ENCODE measurements around the gene HEYL. TPM values are rescaled to one million over a fixed set of nuclear protein-coding genes. Genes with fewer than 3 reads are reported as not detected.

The HEYL gene
- total RNA-seq, 4 donors from 2014 or later = 0.78 to 3.3 (median 2.4) TPM

GRCh38 chr1:39681294-39681693 lies 41.9 kb upstream of the HEYL start:
- Histone ChIP-seq H3K4me1 (peaks cover 5 to 12% of the 10 kb centered on the region in 2 donors), H3K27me3 (peaks cover 0 to 15% (median 14%) of the 10 kb centered on the region in 3 donors), H3K27ac (no peak overlapping the region), H3K36me3 (no peaks in the 10 kb centered on the region), H3K9me3 (no peaks in the 10 kb centered on the region), H3K4me3 (no peak overlapping the region)
- in situ Hi-C loops (cut with MboI; ENCODE audit: low sequenced_read_pairs in 4 of 4) (no loop called here), intact Hi-C loops (cut with DNase I; ENCODE audit: low total_unique reads) (no loop called here)
- DNase-seq (no peak), ATAC-seq (no peak)
- TF ChIP-seq POLR2A (IDR thresholded peaks at IDR 0.05) (no peak), CTCF (IDR thresholded peaks at IDR 0.05 in 4 of 5, conservative IDR thresholded peaks at IDR 0.05 in 1 of 5) (no peak)

GRCh38 chr1:39680751-39681150 lies 41.3 kb upstream of the HEYL start:
- intact Hi-C loops (cut with DNase I; ENCODE audit: low total_unique reads) (no loop called here), in situ Hi-C loops (cut with MboI; ENCODE audit: low sequenced_read_pairs in 4 of 4) (no loop called here)
- H3K9me3 ChIP-seq = no peaks in the 10 kb centered on the region
- ATAC-seq (no peak), DNase-seq (no peak)
- TF ChIP-seq CTCF (IDR thresholded peaks at IDR 0.05 in 4 of 5, conservative IDR thresholded peaks at IDR 0.05 in 1 of 5) (no peak), POLR2A (IDR thresholded peaks at IDR 0.05) (no peak)
- H3K27me3 ChIP-seq = peaks cover 0 to 15% (median 14%) of the 10 kb centered on the region in 3 donors
- H3K27ac ChIP-seq = no peak overlapping the region
- H3K36me3 ChIP-seq = no peaks in the 10 kb centered on the region
- no peak overlapping the region for H3K4me3 ChIP-seq
- H3K4me1 ChIP-seq = peaks cover 6 to 12% of the 10 kb centered on the region in 2 donors

- Histone ChIP-seq H3K4me3 (no peak overlapping the region), H3K4me1 (peaks cover 9 to 19% of the 10 kb centered on the region in 2 donors), H3K27ac (no peak overlapping the region), H3K36me3 (no peaks in the 10 kb centered on the region), H3K27me3 (peaks cover 0 to 15% (median 10%) of the 10 kb centered on the region in 3 donors), H3K9me3 (no peaks in the 10 kb centered on the region)
- DNase-seq (no peak), ATAC-seq (no peak)
- in situ Hi-C loops (cut with MboI; ENCODE audit: low sequenced_read_pairs in 4 of 4) = no loop called here
- TF ChIP-seq CTCF (IDR thresholded peaks at IDR 0.05 in 4 of 5, conservative IDR thresholded peaks at IDR 0.05 in 1 of 5) = no peak
- no peak for TF ChIP-seq POLR2A (IDR thresholded peaks at IDR 0.05)
- intact Hi-C loops (cut with DNase I; ENCODE audit: low total_unique reads) = no loop called here
These were observed 40.4 kb upstream of the HEYL start for GRCh38 chr1:39679821-39680220.

DNA sequence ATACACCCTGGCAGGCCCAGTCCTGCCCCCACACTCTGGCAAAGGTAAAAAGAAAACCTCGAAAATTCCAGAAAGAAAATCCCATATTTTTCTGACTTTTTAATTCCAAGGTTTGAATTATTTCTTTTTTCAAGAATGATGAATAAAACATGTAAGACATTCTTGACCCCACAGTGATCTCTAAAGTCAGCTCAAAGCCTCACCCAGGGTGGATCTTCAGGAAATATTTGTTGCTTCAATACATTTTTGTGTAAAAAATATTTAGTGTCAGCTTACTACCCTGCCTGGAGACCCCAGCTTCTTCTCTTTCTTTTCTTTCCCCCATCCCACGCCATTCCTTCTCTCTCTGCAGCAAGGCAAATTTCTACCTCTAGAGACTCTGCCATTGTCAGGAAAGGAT lies 39.4 kb upstream of the HEYL start:
- Histone ChIP-seq H3K36me3 (no peaks in the 10 kb centered on the region), H3K4me3 (no peak overlapping the region), H3K9me3 (no peaks in the 10 kb centered on the region), H3K27ac (no peak overlapping the region), H3K4me1 (peaks cover 9 to 23% of the 10 kb centered on the region in 2 donors), H3K27me3 (peaks cover 0 to 8% (median 6%) of the 10 kb centered on the region in 3 donors)
- no peak for DNase-seq
- ATAC-seq = no peak
- in situ Hi-C loops (cut with MboI; ENCODE audit: low sequenced_read_pairs in 4 of 4) = no loop called here
- TF ChIP-seq CTCF (IDR thresholded peaks at IDR 0.05 in 4 of 5, conservative IDR thresholded peaks at IDR 0.05 in 1 of 5) (no peak), POLR2A (IDR thresholded peaks at IDR 0.05) (no peak)
- intact Hi-C loops (cut with DNase I; ENCODE audit: low total_unique reads) = no loop called here

- Histone ChIP-seq H3K9me3 (no peaks in the 10 kb centered on the region), H3K36me3 (no peaks in the 10 kb centered on the region), H3K27me3 (no peaks in the 10 kb centered on the region), H3K4me1 (peaks cover 15 to 31% of the 10 kb centered on the region in 2 donors), H3K27ac (peak overlapping the region; percentile 74 to 97 (median 86)), H3K4me3 (no peak overlapping the region)
- intact Hi-C loops (cut with DNase I; ENCODE audit: low total_unique reads) (loop anchor here (1.0 kb wide), 1 partner anchor 14 kb away; the partner anchor contains the start of gene HPCAL4), in situ Hi-C loops (cut with MboI; ENCODE audit: low sequenced_read_pairs in 4 of 4) (no loop called here)
- ATAC-seq (no peak), DNase-seq (no peak)
- TF ChIP-seq POLR2A (IDR thresholded peaks at IDR 0.05) = no peak
- TF ChIP-seq CTCF (IDR thresholded peaks at IDR 0.05 in 4 of 5, conservative IDR thresholded peaks at IDR 0.05 in 1 of 5) = no peak
These were observed 38.2 kb upstream of the HEYL start for GRCh38 chr1:39677645-39678044.
